Cardiac muscle cell (in vitro differentiated cells and primary cell): ENCODE results near the gene PCBD1. TPM values are rescaled to one million over a fixed set of nuclear protein-coding genes. Genes with fewer than 3 reads are reported as not detected.

ENCODE experiments used
- DNase-seq, 2 donors: peaks; one replicate each; pipeline versions ENCODE4 v3.0.0 to v3.0.0-alpha.2; 2010 to 2017; ENCODE audit warnings: low read depth in 1 of 2, low spot score in 1 of 2
- H3K27ac ChIP-seq: fragments of 200-600 bp; sonication (generic); 2 replicates; pipeline ENCODE4 v1.5.1; 2016
- H3K27me3 ChIP-seq: fragments of 200-600 bp; sonication (generic); 2 replicates; pipeline ENCODE4 v1.6.0; 2016; ENCODE audit warnings: control low read depth
- H3K36me3 ChIP-seq: fragments of 200-600 bp; sonication (generic); 2 replicates; pipeline ENCODE4 v1.5.1; 2016; ENCODE audit warnings: control low read depth
- H3K4me1 ChIP-seq: fragments of 200-600 bp; sonication (generic); 2 replicates; pipeline ENCODE4 v1.8.1; 2017; ENCODE audit warnings: low read depth, mild to moderate bottlenecking, mixed run types
- H3K4me3 ChIP-seq: fragments of 200-600 bp; sonication (generic); 2 replicates; pipeline ENCODE4 v1.5.1; 2016; ENCODE audit warnings: mild to moderate bottlenecking
- H3K9me3 ChIP-seq: fragments of 200-600 bp; sonication (generic); 2 replicates; pipeline ENCODE4 v1.5.1; 2017; ENCODE audit warnings: low read depth, mild to moderate bottlenecking, control low read depth
- polyA plus RNA-seq: library from polyadenylated mRNA; unstranded; fragments of >200 nt; fragmentation: Nextera tagmentation; extraction: Ambion mirVana; gene quantifications from 2 replicates; pipeline ENCODE4 v1.2.1, GENCODE V29; 2016
- total RNA-seq: library from RNA; depleted of rRNA; stranded (reverse); fragments of >200 nt; gene quantifications from 2 replicates; pipeline ENCODE4 v1.2.3, GENCODE V29; 2016
- TF ChIP-seq, protein P1 (sequence below): IDR thresholded peaks from 2 replicates; pipeline ENCODE4 v1.5.1; 2012; ENCODE audit warnings: low read depth, mild to moderate bottlenecking, low read length

PCBD1 gene
- total and polyA plus RNA-seq, 2 experiments from 2014 or later, result 145 to 264 TPM

DNA sequence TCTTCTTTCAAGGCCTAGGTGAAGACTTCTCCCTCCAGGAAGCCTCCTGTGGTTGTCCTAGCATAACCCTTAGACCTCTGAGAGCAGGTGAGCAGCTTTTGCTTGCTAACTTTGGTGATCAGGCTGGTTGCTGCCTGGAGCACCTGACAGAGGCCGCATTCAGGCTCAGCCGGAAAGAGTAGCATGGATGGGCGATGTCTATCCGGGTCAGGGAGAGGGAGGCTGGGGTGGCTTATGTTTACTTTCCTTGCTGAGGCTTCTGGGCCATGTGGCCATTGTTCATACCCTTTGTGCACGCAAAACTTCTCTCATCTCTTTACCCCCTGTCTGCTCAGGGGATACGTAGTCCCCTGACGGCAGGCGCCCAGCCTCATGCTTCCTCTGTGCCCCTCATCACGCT, 27.4 kb upstream of the PCBD1 start:
- H3K4me3 ChIP-seq, result no peak overlapping the region
- H3K27me3 ChIP-seq, result no peaks in the 10 kb centered on the region
- no peak overlapping the region for H3K27ac ChIP-seq
- DNase-seq, result no peak
- no peaks in the 10 kb centered on the region for H3K4me1 ChIP-seq
- H3K36me3 ChIP-seq, result no peaks in the 10 kb centered on the region
- TF ChIP-seq, protein P1, sequence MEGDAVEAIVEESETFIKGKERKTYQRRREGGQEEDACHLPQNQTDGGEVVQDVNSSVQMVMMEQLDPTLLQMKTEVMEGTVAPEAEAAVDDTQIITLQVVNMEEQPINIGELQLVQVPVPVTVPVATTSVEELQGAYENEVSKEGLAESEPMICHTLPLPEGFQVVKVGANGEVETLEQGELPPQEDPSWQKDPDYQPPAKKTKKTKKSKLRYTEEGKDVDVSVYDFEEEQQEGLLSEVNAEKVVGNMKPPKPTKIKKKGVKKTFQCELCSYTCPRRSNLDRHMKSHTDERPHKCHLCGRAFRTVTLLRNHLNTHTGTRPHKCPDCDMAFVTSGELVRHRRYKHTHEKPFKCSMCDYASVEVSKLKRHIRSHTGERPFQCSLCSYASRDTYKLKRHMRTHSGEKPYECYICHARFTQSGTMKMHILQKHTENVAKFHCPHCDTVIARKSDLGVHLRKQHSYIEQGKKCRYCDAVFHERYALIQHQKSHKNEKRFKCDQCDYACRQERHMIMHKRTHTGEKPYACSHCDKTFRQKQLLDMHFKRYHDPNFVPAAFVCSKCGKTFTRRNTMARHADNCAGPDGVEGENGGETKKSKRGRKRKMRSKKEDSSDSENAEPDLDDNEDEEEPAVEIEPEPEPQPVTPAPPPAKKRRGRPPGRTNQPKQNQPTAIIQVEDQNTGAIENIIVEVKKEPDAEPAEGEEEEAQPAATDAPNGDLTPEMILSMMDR, result no peak
- H3K9me3 ChIP-seq, result no peaks in the 10 kb centered on the region

DNA sequence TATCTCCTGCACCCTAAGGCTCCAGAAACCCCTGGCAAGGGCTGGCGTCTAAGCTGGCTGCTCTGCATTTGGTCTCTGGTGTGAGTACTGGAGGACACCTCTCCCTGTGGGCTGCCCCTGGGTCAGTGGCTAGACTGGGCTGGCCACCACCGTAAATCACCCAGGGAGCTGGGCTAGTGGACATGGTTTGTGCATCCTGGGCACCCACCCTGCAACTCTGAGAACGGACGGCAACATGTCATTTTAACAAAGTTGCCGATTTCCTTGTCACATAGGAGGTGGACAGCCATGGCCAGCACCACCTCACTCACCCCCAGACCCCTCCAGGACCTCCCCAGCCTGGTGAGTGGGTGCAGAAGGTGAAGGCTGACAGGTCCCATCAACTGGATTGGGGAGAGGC, 26.8 kb upstream of the PCBD1 start:
- DNase-seq, result no peak
- no peaks in the 10 kb centered on the region for H3K27me3 ChIP-seq
- TF ChIP-seq, protein P1, result no peak
- H3K27ac ChIP-seq, result no peak overlapping the region
- no peaks in the 10 kb centered on the region for H3K9me3 ChIP-seq
- no peaks in the 10 kb centered on the region for H3K4me1 ChIP-seq
- no peak overlapping the region for H3K4me3 ChIP-seq
- H3K36me3 ChIP-seq, result no peaks in the 10 kb centered on the region

DNA sequence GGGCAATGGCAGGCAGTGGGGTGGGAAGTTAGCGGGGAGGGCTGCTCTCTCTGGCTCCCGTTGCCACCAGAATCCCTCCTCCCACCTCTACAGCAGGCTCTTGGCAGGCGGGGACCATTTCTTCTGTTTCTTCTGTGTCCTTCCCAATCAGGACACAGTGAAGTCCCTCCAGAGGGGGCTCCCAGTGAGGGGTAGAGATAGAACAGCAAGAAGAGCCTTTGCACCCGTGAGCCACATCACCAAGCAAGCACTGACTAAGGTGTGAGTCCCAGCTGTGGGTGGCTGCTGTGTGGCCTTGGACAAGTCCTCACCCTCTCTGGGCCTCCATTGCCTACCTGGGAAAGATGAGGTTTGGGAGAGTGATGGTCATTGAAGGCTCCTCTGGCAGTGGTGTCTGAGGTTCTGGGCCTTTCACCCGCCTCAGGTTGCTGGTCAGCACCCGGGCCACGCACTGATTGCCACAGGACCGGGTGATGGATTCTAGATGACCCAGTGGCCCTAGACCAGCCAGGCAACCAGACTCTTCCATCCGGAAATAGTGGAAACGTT, 26.0 kb upstream of the PCBD1 start:
- H3K36me3 ChIP-seq, result no peaks in the 10 kb centered on the region
- no peaks in the 10 kb centered on the region for H3K9me3 ChIP-seq
- H3K27me3 ChIP-seq, result no peaks in the 10 kb centered on the region
- H3K27ac ChIP-seq, result no peak overlapping the region
- H3K4me3 ChIP-seq, result no peak overlapping the region
- no peaks in the 10 kb centered on the region for H3K4me1 ChIP-seq
- no peak for DNase-seq
- TF ChIP-seq, protein P1, result no peak

DNA sequence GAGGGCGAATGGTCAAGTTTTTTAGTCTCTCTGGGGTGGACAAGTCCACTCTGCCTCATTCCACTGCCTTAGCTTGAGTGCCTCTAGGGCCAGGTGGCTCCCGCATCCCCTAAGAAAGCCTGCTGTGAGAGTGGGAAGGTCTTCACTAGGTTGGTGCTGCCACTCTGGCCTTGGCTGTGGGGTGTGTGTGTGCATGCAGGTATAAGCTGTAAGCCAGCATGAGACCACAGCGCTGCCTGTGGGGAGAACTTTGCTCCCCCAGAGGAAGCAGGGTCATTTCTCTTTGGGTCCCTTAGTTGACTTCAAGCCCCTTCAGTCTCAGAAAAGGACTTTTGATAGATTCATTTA, 25.5 kb upstream of the PCBD1 start:
- no peaks in the 10 kb centered on the region for H3K27me3 ChIP-seq
- no peak overlapping the region for H3K4me3 ChIP-seq
- TF ChIP-seq, protein P1, result no peak
- no peaks in the 10 kb centered on the region for H3K36me3 ChIP-seq
- no peak for DNase-seq
- no peaks in the 10 kb centered on the region for H3K9me3 ChIP-seq
- no peaks in the 10 kb centered on the region for H3K4me1 ChIP-seq
- no peak overlapping the region for H3K27ac ChIP-seq

DNA sequence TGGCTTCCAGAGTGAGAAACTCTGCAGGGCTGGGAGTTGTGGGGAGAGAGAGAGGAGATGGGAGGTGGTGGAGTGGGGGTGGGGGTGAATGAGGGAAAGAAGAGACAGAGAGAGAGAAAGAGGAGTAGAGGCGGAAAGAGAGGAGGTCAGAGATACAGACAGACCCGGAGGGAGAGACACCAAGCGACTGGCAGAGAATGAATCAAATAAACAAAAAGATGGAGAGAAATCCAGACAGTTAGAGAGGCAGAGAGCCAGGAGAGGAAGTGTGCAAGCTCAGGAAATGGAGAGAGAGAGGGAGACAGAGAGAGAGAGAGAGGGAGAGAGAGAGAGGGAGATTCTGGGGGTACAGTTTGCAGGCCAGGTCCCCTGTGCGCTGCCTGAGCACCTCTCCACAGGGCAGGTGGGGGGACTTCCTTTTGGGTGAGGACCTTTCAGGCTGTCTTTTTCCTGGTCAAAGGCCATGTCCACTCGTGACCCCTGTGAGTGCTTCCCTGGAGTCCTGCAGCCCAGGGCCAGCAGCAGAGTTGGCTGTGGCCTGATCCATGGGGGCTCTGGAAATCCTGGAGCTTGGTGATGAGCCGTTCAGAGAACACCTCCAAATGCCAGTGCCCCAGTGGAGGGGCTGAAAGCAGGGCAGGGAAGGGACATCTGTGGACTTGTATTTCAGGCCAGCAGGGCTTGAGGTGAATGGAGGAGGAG, 25.0 kb upstream of the PCBD1 start:
- no peak for DNase-seq
- peaks cover 3% of the 10 kb centered on the region for H3K4me1 ChIP-seq

More for the DNA sequence above, 25.0 kb upstream of the PCBD1 start:
- TF ChIP-seq, protein P1, result no peak
- Histone ChIP-seq H3K4me3 (no peak overlapping the region), H3K9me3 (no peaks in the 10 kb centered on the region), H3K36me3 (no peaks in the 10 kb centered on the region), H3K27me3 (no peaks in the 10 kb centered on the region), H3K27ac (no peak overlapping the region)
